Measurements from ENCODE around the gene CAMK1D. TPM values are rescaled to one million over a fixed set of nuclear protein-coding genes. Genes with fewer than 3 reads are reported as not detected.

The CAMK1D gene
- total RNA-seq, 2 experiments from 2014 or later = 19.0 to 25.6 TPM

DNA sequence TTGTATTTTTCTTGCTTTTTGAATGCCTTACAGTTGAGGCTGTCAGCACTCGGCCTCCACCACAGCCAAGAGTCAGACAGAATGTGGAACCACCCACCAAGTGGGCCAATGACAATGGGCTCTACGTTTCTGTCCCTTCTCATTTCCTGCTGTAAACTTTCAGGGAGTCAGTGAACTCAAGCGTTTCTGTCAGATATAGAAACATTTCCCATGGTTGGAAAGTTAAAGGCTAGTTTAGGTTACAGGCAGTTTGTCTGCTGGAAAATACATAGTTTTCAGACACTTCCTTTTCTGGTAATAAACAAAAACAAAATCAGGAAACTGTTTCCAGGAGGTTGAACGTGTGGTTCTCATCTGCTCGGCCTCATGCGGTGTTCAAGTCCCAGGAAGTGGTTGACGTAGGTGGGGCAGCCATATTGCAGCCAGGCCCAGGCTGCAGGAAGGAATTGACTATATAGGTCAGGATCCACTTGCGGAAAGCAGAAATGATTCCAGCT is 245.1 kb downstream of the CAMK1D start:
- Histone ChIP-seq H3K27ac (ENCODE audit: low read depth, low read length, poor library complexity, severe bottlenecking) (no peak overlapping the region), H3K4me2 (ENCODE audit: low read length) (no peak overlapping the region), H3K36me3 (ENCODE audit: insufficient read depth, low read length) (no peaks in the 10 kb centered on the region), H4K20me1 (ENCODE audit: insufficient read depth, low read length) (no peaks in the 10 kb centered on the region), H3K79me2 (ENCODE audit: insufficient read depth, low read depth, low read length) (no peaks in the 10 kb centered on the region), H3K4me3 (ENCODE audit: low read depth, low read length, poor library complexity, severe bottlenecking) (no peak overlapping the region), H3K9me3 (ENCODE audit: low read length) (no peaks in the 10 kb centered on the region), H3K4me1 (ENCODE audit: insufficient read depth, low read length, poor library complexity, severe bottlenecking) (no peaks in the 10 kb centered on the region), H2AFZ (ENCODE audit: low read length) (no peak overlapping the region), H3K9me2 (ENCODE audit: insufficient read depth, low read length) (no peaks in the 10 kb centered on the region)
- intact Hi-C loops (cut with micrococcal nuclease; ENCODE audit: unreplicated experiment) = no loop called here
- POLR2A ChIA-PET = interaction anchor here (0.5 kb wide), 1 partner anchor 41 kb away, joined by 4 read pairs; no protein-coding TSS in a partner anchor
- DNase-seq (ENCODE audit: low spot score) = no peak
- TF ChIP-seq EZH2phosphoT487 (IDR thresholded peaks at IDR 0.05; ENCODE audit: borderline replicate concordance, low read depth, low read length) = no peak
- TF ChIP-seq, protein P1, sequence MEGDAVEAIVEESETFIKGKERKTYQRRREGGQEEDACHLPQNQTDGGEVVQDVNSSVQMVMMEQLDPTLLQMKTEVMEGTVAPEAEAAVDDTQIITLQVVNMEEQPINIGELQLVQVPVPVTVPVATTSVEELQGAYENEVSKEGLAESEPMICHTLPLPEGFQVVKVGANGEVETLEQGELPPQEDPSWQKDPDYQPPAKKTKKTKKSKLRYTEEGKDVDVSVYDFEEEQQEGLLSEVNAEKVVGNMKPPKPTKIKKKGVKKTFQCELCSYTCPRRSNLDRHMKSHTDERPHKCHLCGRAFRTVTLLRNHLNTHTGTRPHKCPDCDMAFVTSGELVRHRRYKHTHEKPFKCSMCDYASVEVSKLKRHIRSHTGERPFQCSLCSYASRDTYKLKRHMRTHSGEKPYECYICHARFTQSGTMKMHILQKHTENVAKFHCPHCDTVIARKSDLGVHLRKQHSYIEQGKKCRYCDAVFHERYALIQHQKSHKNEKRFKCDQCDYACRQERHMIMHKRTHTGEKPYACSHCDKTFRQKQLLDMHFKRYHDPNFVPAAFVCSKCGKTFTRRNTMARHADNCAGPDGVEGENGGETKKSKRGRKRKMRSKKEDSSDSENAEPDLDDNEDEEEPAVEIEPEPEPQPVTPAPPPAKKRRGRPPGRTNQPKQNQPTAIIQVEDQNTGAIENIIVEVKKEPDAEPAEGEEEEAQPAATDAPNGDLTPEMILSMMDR (conservative IDR thresholded peaks at IDR 0.05; ENCODE audit: low read length) = no peak
- CTCF ChIA-PET (ENCODE audit: unreplicated experiment) = no interaction called here
- no TSS peak for BruUV-seq (replicated peaks)

DNA sequence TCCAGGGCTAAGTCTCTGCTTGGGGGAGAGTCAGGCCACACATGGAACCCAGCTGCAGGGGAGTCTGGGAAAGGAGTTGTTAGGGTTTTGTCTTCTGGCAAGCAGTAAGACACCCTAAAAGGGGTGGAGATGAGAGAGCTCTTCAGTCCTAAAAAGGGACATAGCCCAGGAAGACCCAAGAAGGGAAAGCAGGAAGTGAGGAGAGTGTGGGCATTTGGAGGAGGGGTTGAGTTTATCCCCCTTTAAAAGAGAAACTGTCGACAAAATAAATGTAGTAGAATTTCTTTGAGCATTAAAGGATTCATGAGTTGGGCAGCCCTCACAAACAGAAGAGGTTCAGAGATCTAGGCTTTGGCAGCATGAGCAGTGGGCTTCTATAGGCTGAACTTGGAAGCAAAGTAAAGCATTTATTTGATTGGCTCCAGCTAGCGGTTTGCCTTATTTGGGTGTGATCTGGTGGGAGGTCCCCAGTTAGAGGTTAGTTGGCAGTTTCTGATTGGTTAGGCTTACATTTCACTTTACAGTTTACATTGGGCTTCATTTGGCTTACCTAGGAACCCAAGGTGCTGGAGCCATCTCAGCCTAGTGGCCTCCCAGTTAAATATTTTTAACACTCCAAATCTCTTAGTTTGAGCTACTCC is 246.7 kb downstream of the CAMK1D start:
- no peaks in the 10 kb centered on the region for H4K20me1 ChIP-seq (ENCODE audit: insufficient read depth, low read length)
- no peak overlapping the region for H2AFZ ChIP-seq (ENCODE audit: low read length)
- CTCF ChIA-PET (ENCODE audit: unreplicated experiment) = no interaction called here
- H3K9me3 ChIP-seq (ENCODE audit: low read length) = no peaks in the 10 kb centered on the region
- no peak for TF ChIP-seq EZH2phosphoT487 (IDR thresholded peaks at IDR 0.05; ENCODE audit: borderline replicate concordance, low read depth, low read length)
- TF ChIP-seq, protein P1 (conservative IDR thresholded peaks at IDR 0.05; ENCODE audit: low read length) = no peak
- POLR2A ChIA-PET = interaction anchor here (0.5 to 0.7 kb wide), 2 partner anchors 60 to 250 kb away, joined by 3 read pairs; no protein-coding TSS in a partner anchor
- H3K4me3 ChIP-seq (ENCODE audit: low read depth, low read length, poor library complexity, severe bottlenecking) = no peak overlapping the region
- BruUV-seq (replicated peaks) = no TSS peak
- no peaks in the 10 kb centered on the region for H3K79me2 ChIP-seq (ENCODE audit: insufficient read depth, low read depth, low read length)
- no peak overlapping the region for H3K4me2 ChIP-seq (ENCODE audit: low read length)
- no peaks in the 10 kb centered on the region for H3K4me1 ChIP-seq (ENCODE audit: insufficient read depth, low read length, poor library complexity, severe bottlenecking)
- intact Hi-C loops (cut with micrococcal nuclease; ENCODE audit: unreplicated experiment) = no loop called here
- no peak overlapping the region for H3K27ac ChIP-seq (ENCODE audit: low read depth, low read length, poor library complexity, severe bottlenecking)
- no peaks in the 10 kb centered on the region for H3K36me3 ChIP-seq (ENCODE audit: insufficient read depth, low read length)
- no peaks in the 10 kb centered on the region for H3K9me2 ChIP-seq (ENCODE audit: insufficient read depth, low read length)
- no peak for DNase-seq (ENCODE audit: low spot score)

DNA sequence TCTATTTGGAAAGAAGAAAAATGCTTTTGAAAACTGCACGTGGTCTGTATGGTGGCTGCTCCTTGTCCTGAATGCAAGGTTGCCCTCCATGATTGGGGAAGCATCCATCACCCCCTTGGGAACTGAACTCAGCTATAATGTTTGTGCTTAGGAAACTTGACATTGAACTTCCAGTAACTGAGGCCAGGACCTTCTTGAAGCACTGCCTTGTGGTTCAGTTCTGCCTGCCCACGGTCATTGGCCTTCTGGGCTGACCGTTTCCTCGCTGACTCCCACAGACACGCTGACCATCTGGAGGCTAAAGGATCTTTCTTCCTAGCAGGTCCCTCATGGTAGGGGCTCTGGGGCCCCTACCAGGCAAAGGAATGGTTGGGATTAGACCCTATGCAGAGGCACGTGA is 247.8 kb downstream of the CAMK1D start:
- no peak for DNase-seq (ENCODE audit: low spot score)
- Histone ChIP-seq H2AFZ (ENCODE audit: low read length) (no peak overlapping the region), H3K4me3 (ENCODE audit: low read depth, low read length, poor library complexity, severe bottlenecking) (no peak overlapping the region), H3K4me1 (ENCODE audit: insufficient read depth, low read length, poor library complexity, severe bottlenecking) (no peaks in the 10 kb centered on the region), H3K9me2 (ENCODE audit: insufficient read depth, low read length) (no peaks in the 10 kb centered on the region), H3K4me2 (ENCODE audit: low read length) (no peak overlapping the region), H4K20me1 (ENCODE audit: insufficient read depth, low read length) (no peaks in the 10 kb centered on the region), H3K36me3 (ENCODE audit: insufficient read depth, low read length) (no peaks in the 10 kb centered on the region), H3K79me2 (ENCODE audit: insufficient read depth, low read depth, low read length) (no peaks in the 10 kb centered on the region), H3K9me3 (ENCODE audit: low read length) (no peaks in the 10 kb centered on the region), H3K27ac (ENCODE audit: low read depth, low read length, poor library complexity, severe bottlenecking) (no peak overlapping the region)
- ChIA-PET POLR2A (interaction anchor here (0.6 kb wide), 1 partner anchor 37 kb away, joined by 4 read pairs; no protein-coding TSS in a partner anchor), CTCF (ENCODE audit: unreplicated experiment) (no interaction called here)
- TF ChIP-seq, protein P1 (conservative IDR thresholded peaks at IDR 0.05; ENCODE audit: low read length) = no peak
- no peak for TF ChIP-seq EZH2phosphoT487 (IDR thresholded peaks at IDR 0.05; ENCODE audit: borderline replicate concordance, low read depth, low read length)
- intact Hi-C loops (cut with micrococcal nuclease; ENCODE audit: unreplicated experiment) = no loop called here
- no TSS peak for BruUV-seq (replicated peaks)

Measured in OCI-LY7 (cell line).